HFFc6 (cell line): Measurements from ENCODE around the gene FSD1. TPM values are rescaled to one million over a fixed set of nuclear protein-coding genes. Genes with fewer than 3 reads are reported as not detected.
A peak's percentile ranks its signal among the peaks of the same experiment; 100 is the strongest.

Experiments used
- DNase-seq: peaks from one replicate; pipeline ENCODE4 v3.0.0-alpha.2; 2018
- H3K27ac Mint-ChIP-seq: 2 replicates; pipeline ENCODE4 v1.8.0; 2020; ENCODE audit warnings: mild to moderate bottlenecking, mixed read lengths
- H3K27me3 Mint-ChIP-seq: 2 replicates; pipeline ENCODE4 v1.8.0; 2021; ENCODE audit warnings: mild to moderate bottlenecking, moderate library complexity, mixed read lengths; ENCODE audit not compliant: insufficient read depth
- H3K36me3 Mint-ChIP-seq: 2 replicates; pipeline ENCODE4 v1.8.0; 2021; ENCODE audit warnings: low read depth, mixed read lengths
- H3K4me1 Mint-ChIP-seq: 2 replicates; pipeline ENCODE4 v1.8.0; 2020; ENCODE audit warnings: low read depth, mixed read lengths
- H3K4me3 Mint-ChIP-seq: 2 replicates; pipeline ENCODE4 v1.8.0; 2020; ENCODE audit warnings: mild to moderate bottlenecking, moderate library complexity, mixed read lengths
- H3K9me3 Mint-ChIP-seq: 2 replicates; pipeline ENCODE4 v1.8.0; 2020; ENCODE audit warnings: mild to moderate bottlenecking, mixed read lengths
- total RNA-seq, 6 experiments: library from RNA; stranded (reverse); fragmentation: NEBNext Ultra II Directional; extraction: Animal tissue kit (Norgen Biotek cat#: 25700); gene quantifications; 2 replicates in 1 of 6; 3 replicates in 5 of 6; pipeline ENCODE4 v1.2.3, GENCODE V29; 2021
- TF ChIP-seq, protein P1 (sequence below): fragments of 200-600 bp; sonication (generic); IDR thresholded peaks from 2 replicates; pipeline ENCODE4 v1.5.0; 2021; ENCODE audit warnings: antibody characterized with exemption, mild to moderate bottlenecking

Gene FSD1
- total RNA-seq, 6 experiments from 2014 or later = 9.2 to 15.2 (median 12.2) TPM

DNA sequence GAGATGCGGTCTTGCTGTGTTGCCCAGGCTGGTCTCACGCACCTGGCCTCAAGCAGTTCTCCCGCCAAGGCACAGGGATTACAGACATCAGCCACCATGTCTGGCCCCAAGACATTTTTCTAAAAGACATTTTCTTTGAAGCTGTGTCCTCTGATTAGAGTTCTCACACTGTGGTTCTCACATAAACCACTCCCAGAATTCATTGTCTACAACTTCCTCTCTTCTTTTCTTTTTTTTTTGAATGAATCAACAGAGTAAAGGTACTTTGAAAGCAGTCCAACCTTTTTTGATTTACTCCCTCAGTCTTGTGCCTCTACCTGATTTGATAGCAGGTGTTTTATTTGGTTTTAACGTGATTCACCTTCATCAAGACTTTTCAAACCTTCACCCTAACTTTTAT, 39.6 kb upstream of the FSD1 start:
- Mint-ChIP-seq H3K4me3 (no peak overlapping the region), H3K36me3 (peaks cover 14% of the 10 kb centered on the region), H3K4me1 (no peaks in the 10 kb centered on the region), H3K9me3 (no peaks in the 10 kb centered on the region), H3K27ac (no peak overlapping the region; the same call in 1 of the 2 replicates), H3K27me3 (peaks cover 3% of the 10 kb centered on the region; the same call in 1 of the 2 replicates)
- TF ChIP-seq, protein P1, sequence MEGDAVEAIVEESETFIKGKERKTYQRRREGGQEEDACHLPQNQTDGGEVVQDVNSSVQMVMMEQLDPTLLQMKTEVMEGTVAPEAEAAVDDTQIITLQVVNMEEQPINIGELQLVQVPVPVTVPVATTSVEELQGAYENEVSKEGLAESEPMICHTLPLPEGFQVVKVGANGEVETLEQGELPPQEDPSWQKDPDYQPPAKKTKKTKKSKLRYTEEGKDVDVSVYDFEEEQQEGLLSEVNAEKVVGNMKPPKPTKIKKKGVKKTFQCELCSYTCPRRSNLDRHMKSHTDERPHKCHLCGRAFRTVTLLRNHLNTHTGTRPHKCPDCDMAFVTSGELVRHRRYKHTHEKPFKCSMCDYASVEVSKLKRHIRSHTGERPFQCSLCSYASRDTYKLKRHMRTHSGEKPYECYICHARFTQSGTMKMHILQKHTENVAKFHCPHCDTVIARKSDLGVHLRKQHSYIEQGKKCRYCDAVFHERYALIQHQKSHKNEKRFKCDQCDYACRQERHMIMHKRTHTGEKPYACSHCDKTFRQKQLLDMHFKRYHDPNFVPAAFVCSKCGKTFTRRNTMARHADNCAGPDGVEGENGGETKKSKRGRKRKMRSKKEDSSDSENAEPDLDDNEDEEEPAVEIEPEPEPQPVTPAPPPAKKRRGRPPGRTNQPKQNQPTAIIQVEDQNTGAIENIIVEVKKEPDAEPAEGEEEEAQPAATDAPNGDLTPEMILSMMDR = no peak
- DNase-seq = no peak

DNA sequence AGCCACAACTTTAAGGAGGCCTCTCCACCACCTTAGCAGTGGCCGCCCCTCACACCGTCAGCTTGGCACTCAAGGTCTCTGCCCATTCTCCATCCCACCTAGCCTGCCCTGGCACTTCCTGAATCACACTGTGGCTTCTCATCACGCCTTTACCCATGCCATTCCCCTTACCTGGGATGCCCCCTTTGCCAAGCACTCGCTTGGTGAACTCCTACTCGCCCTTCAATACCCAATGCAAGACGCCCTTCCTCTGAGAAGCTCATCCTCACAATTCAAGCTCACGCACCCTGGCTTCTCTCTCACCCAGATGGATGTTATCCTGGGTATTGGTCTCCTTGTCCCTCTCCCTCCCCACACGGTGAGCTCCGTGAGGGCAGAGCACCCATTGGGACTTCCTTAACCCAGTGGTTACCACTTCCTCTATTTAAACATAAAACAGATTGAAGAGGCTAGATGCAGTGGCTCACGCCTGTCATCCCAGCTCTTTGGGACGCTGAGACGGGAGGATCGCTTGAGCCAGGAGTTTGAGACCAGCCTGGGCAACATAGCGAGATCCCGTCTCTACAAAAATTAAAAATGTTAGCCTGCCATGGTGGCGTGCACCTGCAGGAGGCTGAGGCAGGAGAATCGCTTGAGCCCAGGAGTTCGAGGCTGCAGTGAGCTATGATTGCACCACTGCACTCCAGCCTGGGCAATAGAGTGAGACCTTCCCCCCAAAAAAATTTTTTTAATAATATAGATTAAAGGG, 38.0 kb upstream of the FSD1 start:
- H3K4me3 Mint-ChIP-seq = no peak overlapping the region
- TF ChIP-seq, protein P1 = no peak

DNA sequence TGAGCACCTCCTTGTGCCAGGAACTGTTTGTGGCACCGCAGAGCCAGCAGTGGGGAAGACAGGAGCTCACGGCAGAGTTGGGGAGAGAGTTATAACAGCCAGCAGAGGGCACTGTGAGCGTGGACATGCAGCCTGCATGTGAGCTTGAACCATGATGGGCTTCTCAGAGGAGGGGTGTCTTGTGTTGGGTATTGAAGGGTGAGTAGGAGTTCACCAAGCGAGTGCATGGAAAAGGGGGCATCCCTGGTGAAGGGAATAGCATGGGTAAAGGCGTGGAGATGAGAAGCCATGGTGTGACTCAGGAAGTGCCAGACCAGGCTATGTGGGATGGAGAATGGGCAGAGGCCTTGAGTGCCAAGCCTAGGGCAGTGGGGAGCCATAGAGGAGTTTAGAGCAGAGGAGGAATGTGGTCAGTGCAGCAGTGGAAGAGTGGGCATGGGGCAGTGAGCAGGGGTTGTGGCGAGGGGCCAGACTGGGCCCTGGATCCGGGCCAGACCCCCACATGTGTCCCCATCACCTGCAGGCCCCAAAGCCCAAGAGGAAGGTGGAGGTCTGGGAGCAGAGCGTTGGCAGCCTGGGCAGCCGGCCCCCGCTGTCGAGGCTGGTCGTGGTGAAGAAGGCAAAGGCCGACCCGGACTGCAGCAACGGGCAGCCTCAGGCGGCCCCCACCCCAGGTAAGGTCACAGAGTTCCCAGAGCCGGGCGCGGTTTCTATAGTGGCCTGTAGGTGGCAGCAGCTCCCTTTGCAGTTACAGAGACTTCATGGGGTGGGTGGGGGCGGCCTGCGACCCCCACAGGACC, 37.1 kb upstream of the FSD1 start:
- peak overlapping the region; percentile 32; the same call in 1 of the 2 replicates for H3K27ac Mint-ChIP-seq
- H3K27me3 Mint-ChIP-seq = peaks cover 3% of the 10 kb centered on the region; the same call in 1 of the 2 replicates
- H3K36me3 Mint-ChIP-seq = peaks cover 15% of the 10 kb centered on the region
- no peaks in the 10 kb centered on the region for H3K9me3 Mint-ChIP-seq
- no peaks in the 10 kb centered on the region for H3K4me1 Mint-ChIP-seq
- TF ChIP-seq, protein P1 = peak; percentile 83
- H3K4me3 Mint-ChIP-seq = no peak overlapping the region
- DNase-seq = peak; percentile 52

More for the DNA sequence above, 38.0 kb upstream of the FSD1 start:
- H3K36me3 Mint-ChIP-seq = peaks cover 11% of the 10 kb centered on the region
- no peak overlapping the region for H3K27ac Mint-ChIP-seq
- no peaks in the 10 kb centered on the region for H3K9me3 Mint-ChIP-seq
- H3K4me1 Mint-ChIP-seq = no peaks in the 10 kb centered on the region
- peaks cover 3% of the 10 kb centered on the region; the same call in 1 of the 2 replicates for H3K27me3 Mint-ChIP-seq
- no peak for DNase-seq

DNA sequence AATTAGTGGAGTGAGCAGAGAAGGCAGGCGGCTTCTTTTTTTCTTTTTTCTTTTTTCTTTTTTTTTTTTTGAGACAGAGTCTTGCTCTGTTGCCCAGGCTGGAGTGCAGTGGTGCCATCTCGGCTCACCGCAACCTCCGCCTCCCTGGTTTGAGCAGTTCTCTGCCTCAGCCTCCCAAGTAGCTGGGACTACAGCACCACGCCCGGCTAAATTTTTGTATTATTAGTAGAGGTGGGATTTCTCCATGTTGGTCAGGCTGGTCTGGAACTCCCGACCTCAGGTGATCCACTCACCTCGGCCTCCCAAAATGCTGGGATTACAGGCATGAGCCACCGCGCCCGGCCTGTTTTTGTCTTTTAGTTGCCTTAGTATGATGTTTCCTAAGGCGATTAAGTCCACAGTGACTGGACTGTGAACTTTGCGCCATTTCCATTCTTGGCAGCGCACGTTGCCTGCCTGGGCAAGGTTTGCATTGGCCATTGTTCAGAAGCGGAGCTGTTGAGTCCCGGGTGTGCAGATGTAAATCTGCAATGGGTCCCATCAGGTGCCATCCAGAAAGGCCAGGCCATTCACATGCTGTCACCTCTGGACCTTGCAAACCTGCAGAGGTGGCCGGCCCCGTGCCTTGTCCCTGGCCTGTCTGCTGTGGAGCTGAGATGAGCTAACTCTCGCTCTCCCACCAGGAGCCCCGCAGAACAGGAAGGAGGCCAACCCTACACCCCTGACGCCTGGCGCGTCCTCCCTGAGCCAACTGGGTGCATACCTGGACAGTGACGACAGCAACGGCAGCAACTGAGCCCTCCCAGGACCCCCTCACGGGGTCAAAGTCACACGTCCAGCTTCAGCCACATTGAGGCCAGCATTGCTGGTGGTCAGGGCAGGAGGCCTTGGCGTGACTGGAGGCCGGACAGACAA, 36.2 kb upstream of the FSD1 start:
- DNase-seq = no peak
- no peak overlapping the region for H3K27ac Mint-ChIP-seq
- no peaks in the 10 kb centered on the region for H3K9me3 Mint-ChIP-seq
- no peak overlapping the region for H3K4me3 Mint-ChIP-seq
- H3K4me1 Mint-ChIP-seq = no peaks in the 10 kb centered on the region
- peaks cover 3% of the 10 kb centered on the region; the same call in 1 of the 2 replicates for H3K27me3 Mint-ChIP-seq
- H3K36me3 Mint-ChIP-seq = peaks cover 15% of the 10 kb centered on the region
- TF ChIP-seq, protein P1 = peak; percentile 25; the same call in 1 of the 2 replicates
